Gastrocnemius medialis (tissue), 4 donors: ENCODE data around the gene ALG1L2.
"Not testable (repeated sequence)": the region's sequence is repeated elsewhere in the genome, so short reads cannot be mapped to it uniquely, and the experiment has no call there.

ENCODE experiments used
- POLR2A ChIP-seq, 2 donors: fragments of 450-650 bp; IDR thresholded peaks; one replicate each; pipeline ENCODE4 v1.6.1; 2017; ENCODE audit warnings: antibody characterized with exemption in 2 of 2, mild to moderate bottlenecking in 2 of 2, moderate library complexity in 2 of 2
- TF ChIP-seq, protein P1 (sequence below), 5 experiments: fragments of 450-650 bp in 3 of 5; fragments of 200-600 bp in 2 of 5; sonication (generic) in 2 of 5; IDR thresholded peaks in 4 of 5; conservative IDR thresholded peaks in 1 of 5; 1 replicate in 4 of 5; 2 replicates in 1 of 5; pipeline ENCODE4 v1.5.1; 2016 to 2019; ENCODE audit warnings: antibody characterized with exemption in 5 of 5, mild to moderate bottlenecking in 3 of 5, moderate library complexity in 3 of 5

GRCh38 chr3:130083363-130084090 lies 1.9 kb downstream of the ALG1L2 start:
- TF ChIP-seq POLR2A (IDR thresholded peaks at IDR 0.05), result not testable (repeated sequence)
- TF ChIP-seq, protein P1, sequence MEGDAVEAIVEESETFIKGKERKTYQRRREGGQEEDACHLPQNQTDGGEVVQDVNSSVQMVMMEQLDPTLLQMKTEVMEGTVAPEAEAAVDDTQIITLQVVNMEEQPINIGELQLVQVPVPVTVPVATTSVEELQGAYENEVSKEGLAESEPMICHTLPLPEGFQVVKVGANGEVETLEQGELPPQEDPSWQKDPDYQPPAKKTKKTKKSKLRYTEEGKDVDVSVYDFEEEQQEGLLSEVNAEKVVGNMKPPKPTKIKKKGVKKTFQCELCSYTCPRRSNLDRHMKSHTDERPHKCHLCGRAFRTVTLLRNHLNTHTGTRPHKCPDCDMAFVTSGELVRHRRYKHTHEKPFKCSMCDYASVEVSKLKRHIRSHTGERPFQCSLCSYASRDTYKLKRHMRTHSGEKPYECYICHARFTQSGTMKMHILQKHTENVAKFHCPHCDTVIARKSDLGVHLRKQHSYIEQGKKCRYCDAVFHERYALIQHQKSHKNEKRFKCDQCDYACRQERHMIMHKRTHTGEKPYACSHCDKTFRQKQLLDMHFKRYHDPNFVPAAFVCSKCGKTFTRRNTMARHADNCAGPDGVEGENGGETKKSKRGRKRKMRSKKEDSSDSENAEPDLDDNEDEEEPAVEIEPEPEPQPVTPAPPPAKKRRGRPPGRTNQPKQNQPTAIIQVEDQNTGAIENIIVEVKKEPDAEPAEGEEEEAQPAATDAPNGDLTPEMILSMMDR (IDR thresholded peaks at IDR 0.05 in 4 of 5, conservative IDR thresholded peaks at IDR 0.05 in 1 of 5), result not testable (repeated sequence)
